IPS-15b (cell line): ENCODE data around the gene ORMDL3.
"Not testable (repeated sequence)": the region's sequence is repeated elsewhere in the genome, so short reads cannot be mapped to it uniquely, and the experiment has no call there.

Experiments
- H3K27me3 ChIP-seq: one replicate; pipeline ENCODE4 v1.6.1; 2013; ENCODE audit warnings: low read length; ENCODE audit not compliant: control insufficient read depth, insufficient read depth
- H3K36me3 ChIP-seq: one replicate; pipeline ENCODE4 v1.6.1; 2013; ENCODE audit warnings: low read length; ENCODE audit not compliant: control insufficient read depth, insufficient read depth
- H3K4me1 ChIP-seq: one replicate; pipeline ENCODE4 v1.6.1; 2013; ENCODE audit warnings: mild to moderate bottlenecking, low read length; ENCODE audit not compliant: control insufficient read depth, insufficient read depth
- H3K4me3 ChIP-seq: one replicate; pipeline ENCODE4 v1.5.1; 2013; ENCODE audit warnings: low read depth, low read length
- H3K9ac ChIP-seq: one replicate; pipeline ENCODE4 v1.6.1; 2013; ENCODE audit warnings: low read depth, mild to moderate bottlenecking, low read length
- H3K9me3 ChIP-seq: one replicate; pipeline ENCODE4 v1.6.1; 2013; ENCODE audit warnings: mild to moderate bottlenecking, low read length; ENCODE audit not compliant: control insufficient read depth, insufficient read depth

Gene ORMDL3

GRCh38 chr17:39920218-39921210 is 6.9 kb downstream of the ORMDL3 start:
- no peak overlapping the region for H3K9ac ChIP-seq
- H3K4me1 ChIP-seq, result peaks cover 7% of the 10 kb centered on the region
- H3K36me3 ChIP-seq, result peaks cover 36% of the 10 kb centered on the region
- no peak overlapping the region for H3K4me3 ChIP-seq
- H3K27me3 ChIP-seq, result no peaks in the 10 kb centered on the region
- no peaks in the 10 kb centered on the region for H3K9me3 ChIP-seq

- Histone ChIP-seq H3K27me3 (no peaks in the 10 kb centered on the region), H3K9me3 (no peaks in the 10 kb centered on the region), H3K36me3 (peaks cover 36% of the 10 kb centered on the region)
These were observed 8.2 kb downstream of the ORMDL3 start for GRCh38 chr17:39919087-39919683.

GRCh38 chr17:39916918-39917317 is 10.5 kb downstream of the ORMDL3 start:
- Histone ChIP-seq H3K9ac (no peak overlapping the region), H3K4me1 (no peaks in the 10 kb centered on the region), H3K4me3 (no peak overlapping the region), H3K27me3 (no peaks in the 10 kb centered on the region), H3K9me3 (no peaks in the 10 kb centered on the region), H3K36me3 (peaks cover 16% of the 10 kb centered on the region)

More at GRCh38 chr17:39919087-39919683, 8.2 kb downstream of the ORMDL3 start:
- Histone ChIP-seq H3K9ac (no peak overlapping the region), H3K4me3 (no peak overlapping the region), H3K4me1 (peaks cover 2% of the 10 kb centered on the region)

DNA sequence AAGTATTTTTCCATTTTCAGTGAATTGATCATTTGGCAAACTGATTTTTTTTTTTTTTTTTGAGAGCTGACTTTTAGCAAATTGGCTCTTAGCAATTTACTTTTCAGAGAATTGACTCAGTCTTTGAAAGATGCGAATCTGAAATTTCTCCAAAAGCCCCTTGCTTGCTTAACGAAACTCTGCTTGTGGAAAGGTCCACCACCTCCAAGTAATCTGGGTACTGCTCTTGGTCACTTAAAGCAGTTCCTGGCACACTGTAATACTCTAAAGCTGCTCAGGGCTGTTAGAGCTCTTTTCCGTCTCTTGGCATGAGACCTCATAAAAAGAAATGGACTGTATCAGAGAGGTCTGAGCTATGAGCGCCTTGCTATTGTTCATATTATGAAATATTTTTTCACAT is 11.8 kb downstream of the ORMDL3 start:
- Histone ChIP-seq H3K9me3 (no peaks in the 10 kb centered on the region), H3K27me3 (no peaks in the 10 kb centered on the region), H3K36me3 (peaks cover 8% of the 10 kb centered on the region), H3K4me1 (no peaks in the 10 kb centered on the region), H3K9ac (no peak overlapping the region), H3K4me3 (no peak overlapping the region)

DNA sequence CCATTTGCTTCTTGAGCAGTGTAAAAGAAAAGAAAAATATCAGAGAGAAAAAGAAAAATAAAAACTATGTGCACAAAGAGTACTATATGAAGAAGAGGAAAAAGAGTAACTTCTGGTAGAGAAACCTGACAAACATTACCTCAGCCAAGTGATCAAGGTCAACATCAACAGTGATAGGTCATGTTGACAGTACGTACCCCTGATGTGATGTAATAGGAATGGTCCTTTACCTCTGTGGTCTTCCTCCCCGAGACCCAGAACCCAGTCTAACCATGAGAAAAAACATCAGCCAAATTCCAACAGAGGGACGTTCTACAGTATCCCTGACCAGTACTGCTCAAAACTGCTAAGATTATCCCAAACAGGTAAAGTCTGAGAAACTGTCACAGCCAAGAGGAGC is 13.4 kb downstream of the ORMDL3 start:
- Histone ChIP-seq H3K4me1 (no peaks in the 10 kb centered on the region), H3K9ac (no peak overlapping the region), H3K4me3 (no peak overlapping the region), H3K27me3 (no peaks in the 10 kb centered on the region), H3K36me3 (peaks cover under 1% of the 10 kb centered on the region), H3K9me3 (no peaks in the 10 kb centered on the region)

GRCh38 chr17:39908789-39909352 is 18.5 kb downstream of the ORMDL3 start:
- Histone ChIP-seq H3K9me3 (no peaks in the 10 kb centered on the region), H3K27me3 (no peaks in the 10 kb centered on the region), H3K9ac (no peak overlapping the region), H3K4me1 (no peaks in the 10 kb centered on the region), H3K36me3 (no peaks in the 10 kb centered on the region), H3K4me3 (no peak overlapping the region)

GRCh38 chr17:39904990-39905288 is 22.5 kb downstream of the ORMDL3 start:
- H3K4me3 ChIP-seq, result no peak overlapping the region
- H3K36me3 ChIP-seq, result no peaks in the 10 kb centered on the region
- H3K9me3 ChIP-seq, result no peaks in the 10 kb centered on the region
- H3K9ac ChIP-seq, result no peak overlapping the region
- H3K4me1 ChIP-seq, result no peaks in the 10 kb centered on the region
- no peaks in the 10 kb centered on the region for H3K27me3 ChIP-seq

GRCh38 chr17:39903158-39903884 is 24.1 kb downstream of the ORMDL3 start:
- H3K4me3 ChIP-seq, result no peak overlapping the region

GRCh38 chr17:39902027-39902426 is 25.4 kb downstream of the ORMDL3 start:
- not testable (repeated sequence) for H3K36me3 ChIP-seq, H3K4me3 ChIP-seq, H3K9me3 ChIP-seq, H3K4me1 ChIP-seq, H3K9ac ChIP-seq, H3K27me3 ChIP-seq

More at GRCh38 chr17:39903158-39903884, 24.1 kb downstream of the ORMDL3 start:
- no peaks in the 10 kb centered on the region for H3K4me1 ChIP-seq
- H3K36me3 ChIP-seq, result no peaks in the 10 kb centered on the region
- no peaks in the 10 kb centered on the region for H3K27me3 ChIP-seq
- H3K9me3 ChIP-seq, result no peaks in the 10 kb centered on the region
- H3K9ac ChIP-seq, result no peak overlapping the region

GRCh38 chr17:39899215-39899614 is 28.2 kb downstream of the ORMDL3 start:
- Histone ChIP-seq H3K4me3 (no peak overlapping the region), H3K4me1 (no peaks in the 10 kb centered on the region), H3K9me3 (no peaks in the 10 kb centered on the region), H3K27me3 (no peaks in the 10 kb centered on the region), H3K9ac (no peak overlapping the region), H3K36me3 (no peaks in the 10 kb centered on the region)

DNA sequence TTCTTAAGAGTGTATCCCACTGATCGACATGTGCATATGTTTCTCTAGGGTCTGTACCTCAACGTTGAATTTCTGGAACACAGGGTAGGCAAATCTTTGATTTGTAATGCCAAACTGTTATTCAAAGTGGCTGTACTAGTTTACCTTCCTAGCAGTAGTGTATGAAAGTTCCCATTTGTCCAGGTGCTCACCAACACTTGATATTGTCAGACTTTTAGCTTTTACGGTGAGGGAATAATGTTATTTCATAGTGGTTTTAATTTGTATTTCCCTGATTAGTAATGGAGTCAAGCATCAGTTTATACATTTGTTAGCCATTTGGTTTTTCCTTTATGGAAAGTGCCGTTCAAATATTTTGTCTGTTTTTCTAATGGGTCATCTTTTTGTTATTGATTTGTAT is 29.3 kb downstream of the ORMDL3 start:
- H3K9me3 ChIP-seq, result no peaks in the 10 kb centered on the region
- H3K4me1 ChIP-seq, result no peaks in the 10 kb centered on the region
- H3K4me3 ChIP-seq, result no peak overlapping the region
- no peaks in the 10 kb centered on the region for H3K27me3 ChIP-seq
- no peak overlapping the region for H3K9ac ChIP-seq
- no peaks in the 10 kb centered on the region for H3K36me3 ChIP-seq
